SKM-1 treated with dmso at 0.1 percent for 144 hours (cell line): ENCODE data around the gene RBMS3.
"Not testable (repeated sequence)": the region's sequence is repeated elsewhere in the genome, so short reads cannot be mapped to it uniquely, and the experiment has no call there.

Experiments used
- DNase-seq: peaks from one replicate; lab custom pipeline; 2025; ENCODE audit not compliant: unreplicated experiment; lab: John Stamatoyannopoulos, UW

RBMS3 gene

DNA sequence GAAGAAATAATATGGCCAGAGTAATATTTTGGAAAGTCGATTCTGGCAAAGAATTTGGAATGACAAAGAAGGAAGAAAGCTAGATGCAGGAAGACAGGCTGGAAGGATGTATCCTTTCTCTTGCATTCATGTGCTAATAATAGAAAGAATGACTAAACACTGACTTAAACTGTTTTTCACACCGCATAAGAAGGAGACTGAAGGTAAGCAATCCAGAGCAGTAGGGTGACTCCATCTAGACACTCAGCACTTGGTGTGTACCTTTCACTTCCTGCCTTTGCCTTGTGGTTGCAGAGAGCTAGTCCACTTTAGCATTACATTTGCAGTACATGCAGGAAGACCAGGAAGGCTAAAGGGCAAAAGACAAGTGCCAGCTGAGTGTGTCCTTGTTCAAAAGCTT, 234.6 kb downstream of the RBMS3 start:
- no peak for DNase-seq

DNA sequence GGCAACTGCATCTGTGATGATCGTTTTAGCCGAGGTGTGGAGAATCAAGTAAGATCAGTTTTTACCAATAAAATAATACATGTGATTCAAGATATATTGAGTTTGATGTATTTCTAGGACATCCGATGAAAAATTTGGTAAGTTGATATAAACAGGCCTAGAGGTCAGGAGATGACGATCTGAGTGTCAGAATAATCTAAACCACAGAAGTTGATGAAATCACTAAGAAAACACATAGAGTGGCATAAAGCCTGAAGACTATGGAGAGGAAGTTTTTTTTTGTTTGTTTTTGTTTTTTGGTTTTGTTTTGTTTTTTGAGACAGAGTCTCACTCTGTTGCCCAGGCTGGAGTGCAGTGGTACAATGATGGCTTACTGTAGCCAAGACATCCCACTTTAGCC, 235.3 kb downstream of the RBMS3 start:
- DNase-seq, result no peak

DNA sequence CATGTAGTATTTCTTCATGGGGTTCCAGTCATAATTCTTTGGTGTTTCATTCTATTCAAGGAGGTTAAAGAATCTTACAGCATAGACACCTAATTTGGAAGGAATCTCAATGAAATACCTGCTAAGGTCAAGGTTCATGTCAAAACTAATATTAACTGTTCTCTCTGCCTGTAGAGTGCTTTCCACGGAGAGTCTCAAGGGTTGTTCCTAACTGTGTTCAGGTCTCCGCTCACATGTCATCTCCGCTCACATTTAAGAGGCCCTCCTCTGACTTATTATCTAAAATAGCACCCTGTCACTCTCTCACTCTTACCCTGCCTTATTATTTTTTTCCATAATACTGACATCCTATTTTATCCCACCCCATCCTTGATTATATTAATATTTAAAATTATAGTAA, 239.9 kb downstream of the RBMS3 start:
- DNase-seq, result no peak

DNA sequence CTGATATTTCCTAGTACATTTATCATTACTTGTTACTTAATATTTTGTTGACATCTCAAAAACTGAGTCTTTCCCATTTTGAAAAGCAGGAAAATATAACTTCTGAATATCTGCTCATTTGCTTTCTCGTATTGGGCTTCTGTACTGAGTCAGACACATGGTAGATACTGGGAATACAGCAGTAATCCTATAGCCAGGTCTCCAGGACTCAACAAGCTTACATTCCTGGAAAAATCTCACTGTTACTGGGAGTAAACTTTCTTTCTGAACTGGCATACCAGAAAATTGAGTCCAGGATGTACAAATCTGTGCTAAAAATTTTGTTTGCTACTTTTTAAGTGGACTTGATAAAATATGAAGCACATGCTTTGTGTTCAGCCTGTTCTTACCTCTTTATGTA, 240.4 kb downstream of the RBMS3 start:
- no peak for DNase-seq

DNA sequence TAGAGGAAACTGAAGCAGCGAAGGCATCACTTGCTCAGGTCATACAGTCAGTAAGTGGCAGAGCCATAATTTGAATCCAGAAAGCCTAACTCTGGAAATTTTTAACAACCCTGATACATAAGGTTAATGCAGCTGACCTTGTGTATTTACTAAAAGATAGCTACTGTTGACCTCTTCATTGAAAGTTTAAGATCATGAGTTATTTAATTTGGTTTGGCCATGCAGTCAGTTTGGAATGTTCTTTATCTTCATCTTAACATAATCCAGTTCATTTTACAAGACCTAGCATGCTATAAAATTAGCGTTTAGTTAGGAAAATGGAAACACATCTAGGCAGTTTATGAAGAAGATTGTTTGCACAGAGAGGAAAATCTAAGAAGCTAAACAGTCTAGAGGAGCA, 240.9 kb downstream of the RBMS3 start:
- DNase-seq, result no peak

DNA sequence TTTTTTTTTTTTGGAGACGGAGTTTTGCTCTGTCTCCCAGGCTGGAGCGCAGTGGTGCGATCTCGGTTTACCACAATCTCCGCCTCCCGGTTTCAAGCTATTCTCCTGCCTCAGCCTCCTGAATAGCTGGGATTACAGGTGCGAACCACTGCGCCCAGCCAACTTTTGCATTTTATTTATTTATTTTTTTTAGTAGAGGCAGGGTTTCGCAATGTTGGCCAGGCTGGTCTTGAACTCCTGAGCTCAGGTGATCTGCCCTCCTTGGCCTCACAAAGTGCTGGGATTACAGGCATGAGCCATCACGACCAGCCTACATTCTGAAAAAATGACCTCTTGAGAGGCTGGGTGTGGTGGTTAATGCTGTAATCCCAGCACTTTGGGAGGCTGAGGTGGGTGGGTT, 243.6 kb downstream of the RBMS3 start:
- DNase-seq, result not testable (repeated sequence)

DNA sequence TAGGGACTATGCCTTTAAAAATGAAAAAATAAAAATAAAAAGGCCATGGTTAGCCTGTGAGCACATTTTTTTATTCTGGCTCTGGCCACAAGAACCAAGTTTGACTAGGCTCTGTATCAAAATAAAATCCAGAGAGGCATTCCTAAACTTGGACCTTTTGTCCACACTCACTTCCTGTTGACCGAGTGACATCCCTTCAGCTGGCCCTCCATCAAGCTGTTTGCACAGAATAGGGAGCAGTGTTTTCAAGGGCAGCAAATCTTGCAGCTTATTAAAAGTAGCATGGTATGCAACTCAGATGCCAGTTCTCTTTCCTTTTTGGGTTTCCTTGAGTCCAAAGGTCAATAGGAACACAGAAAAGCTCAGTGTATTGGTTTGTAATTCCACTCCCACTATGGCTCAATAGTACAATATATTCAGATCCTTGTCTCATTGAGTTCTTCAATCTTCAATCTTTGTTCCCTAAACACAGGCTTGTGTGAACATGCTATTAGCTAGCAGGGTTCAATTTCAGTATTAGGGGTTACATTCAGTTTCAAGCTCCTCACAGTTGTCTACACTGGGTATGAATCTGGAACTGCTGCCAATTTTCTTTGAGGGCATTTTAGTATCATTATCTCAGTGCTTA, 244.5 kb downstream of the RBMS3 start:
- no peak for DNase-seq

DNA sequence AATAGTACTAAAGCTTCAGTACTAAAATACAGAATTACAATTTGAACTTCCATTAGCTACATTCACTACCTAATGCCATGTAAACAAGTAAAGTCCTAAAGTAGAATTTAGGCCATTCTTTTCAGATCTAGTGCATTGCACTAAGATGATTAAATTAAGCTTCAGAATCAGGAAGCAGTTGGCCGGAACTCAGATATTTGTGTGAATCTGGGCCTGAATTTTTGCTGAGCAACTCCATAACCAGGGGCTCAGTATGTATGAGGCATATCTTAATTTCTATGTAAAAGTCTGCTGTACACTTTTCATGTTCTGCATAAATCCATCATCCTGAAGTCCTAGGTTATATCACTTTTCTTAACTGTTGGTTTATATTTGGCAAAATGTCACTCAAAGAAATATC, 246.4 kb downstream of the RBMS3 start:
- no peak for DNase-seq

DNA sequence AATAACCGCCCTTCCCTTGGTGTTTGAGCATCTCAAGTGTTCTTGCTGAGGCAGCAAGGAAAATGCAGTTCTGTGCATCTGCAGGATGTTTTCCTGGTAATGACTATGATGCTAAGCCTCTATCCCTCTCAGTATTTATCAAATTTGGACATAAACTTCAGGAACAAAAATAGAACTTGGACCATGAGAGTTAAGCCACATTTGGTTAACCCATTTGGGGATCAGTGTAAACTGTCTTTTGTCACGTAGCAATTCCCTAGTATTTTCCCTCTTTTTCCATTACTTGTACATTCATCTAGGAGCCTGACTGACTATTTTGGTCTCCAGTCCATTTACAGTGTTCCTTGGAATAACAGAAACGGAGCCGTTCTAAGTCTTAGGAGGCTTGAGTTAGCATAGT, 250.8 kb downstream of the RBMS3 start:
- no peak for DNase-seq

DNA sequence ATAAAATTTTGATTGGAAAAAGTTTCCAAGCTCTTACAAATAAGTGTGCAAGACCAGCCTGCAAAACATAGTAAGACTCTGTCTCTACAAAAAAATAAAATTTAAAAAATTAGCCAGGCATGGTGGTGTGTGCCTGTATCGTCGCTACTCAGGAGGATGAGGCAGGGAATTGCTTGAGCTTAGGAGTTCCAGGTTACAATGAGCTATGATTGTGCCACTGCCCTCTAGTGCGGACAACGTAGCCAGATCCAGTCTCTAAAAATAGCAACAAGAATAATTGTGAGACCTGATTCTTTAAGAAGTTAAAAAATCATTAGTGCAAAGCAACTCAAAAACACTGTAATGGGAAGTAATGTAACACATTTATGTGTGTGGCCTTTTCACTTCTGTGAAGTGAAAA, 251.6 kb downstream of the RBMS3 start:
- DNase-seq, result no peak

DNA sequence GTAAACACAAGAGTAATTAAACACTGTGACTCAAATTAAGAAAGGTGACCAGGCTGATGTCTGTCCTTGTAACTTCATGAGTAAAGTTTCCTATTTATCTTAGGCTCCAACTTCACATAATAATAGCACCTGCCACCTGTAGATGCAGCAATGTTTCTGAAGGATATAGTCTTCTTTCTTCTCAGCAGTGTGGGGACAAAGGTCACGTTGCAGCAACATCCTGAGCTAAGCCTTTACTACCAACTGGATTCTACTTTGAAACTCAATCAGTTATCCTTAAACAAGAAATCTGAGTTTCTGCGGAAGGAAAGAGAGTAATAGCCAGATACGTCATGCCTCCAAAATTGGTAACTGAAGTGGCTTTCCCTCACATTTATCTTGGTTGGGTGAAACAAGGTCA, 253.1 kb downstream of the RBMS3 start:
- DNase-seq, result no peak

DNA sequence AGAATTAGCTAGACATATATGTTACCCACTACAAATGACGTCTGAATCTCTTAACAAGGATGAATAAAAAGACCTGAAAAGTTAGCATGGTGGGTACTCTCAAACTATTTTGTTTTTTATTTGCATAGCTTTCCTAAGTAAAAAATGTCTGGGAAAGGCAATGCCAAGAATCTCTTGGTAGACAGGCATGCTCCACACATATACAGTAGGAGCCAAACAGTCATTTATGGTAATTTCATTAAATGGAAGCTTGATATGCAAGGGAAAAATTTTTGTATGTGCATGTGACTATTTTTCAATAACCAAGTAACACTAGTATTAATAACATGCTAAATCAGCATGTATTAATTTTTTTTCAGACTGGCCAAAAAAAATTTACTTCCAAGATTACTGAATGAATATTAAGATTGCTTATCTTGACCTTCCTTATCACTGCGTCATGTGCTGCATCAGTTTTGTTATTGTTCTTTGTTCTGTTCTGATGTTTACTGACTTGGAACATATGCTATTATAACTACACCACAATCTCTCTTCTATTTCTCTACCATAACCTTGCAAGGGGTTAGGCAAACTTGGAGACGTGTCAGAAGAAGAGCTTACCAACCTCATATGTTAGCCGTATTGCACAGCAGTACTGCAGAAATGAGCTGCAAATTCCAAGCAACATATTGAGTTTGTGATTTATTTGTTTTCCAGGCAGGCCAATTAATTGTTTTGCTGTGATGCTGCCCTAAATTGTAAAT, 255.3 kb downstream of the RBMS3 start:
- DNase-seq, result no peak

DNA sequence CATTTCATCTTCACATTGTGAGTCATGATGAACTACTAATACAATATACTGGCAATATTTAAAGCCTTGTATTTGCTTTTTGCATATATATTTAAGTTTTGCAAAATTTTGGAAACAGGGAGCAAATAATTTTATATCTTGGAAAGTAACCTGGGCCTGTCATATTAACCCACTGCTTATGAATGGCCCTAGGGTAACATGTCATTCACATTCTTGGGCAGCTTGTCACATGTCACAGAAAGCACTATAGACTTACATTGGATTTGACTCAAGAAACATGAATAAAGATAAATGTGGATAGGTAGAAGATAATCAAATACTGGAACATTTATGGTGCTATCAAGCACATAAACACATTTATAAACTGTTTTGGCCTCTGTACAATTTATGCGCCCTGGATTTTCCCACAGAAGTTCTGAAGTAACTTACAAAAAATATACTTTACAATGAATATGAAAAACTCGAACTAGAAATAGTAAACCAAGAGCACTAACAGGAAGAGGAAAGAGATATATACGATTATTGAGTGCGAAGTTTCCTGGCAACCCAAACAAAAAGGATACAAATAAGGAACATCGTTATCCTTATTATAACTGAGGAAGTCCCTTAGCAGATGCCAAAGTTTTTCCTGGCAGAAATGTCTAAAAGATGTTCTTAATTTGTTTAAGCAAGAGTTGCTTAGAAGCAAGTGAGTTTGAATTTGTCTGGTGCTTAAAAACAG, 257.2 kb downstream of the RBMS3 start:
- no peak for DNase-seq

DNA sequence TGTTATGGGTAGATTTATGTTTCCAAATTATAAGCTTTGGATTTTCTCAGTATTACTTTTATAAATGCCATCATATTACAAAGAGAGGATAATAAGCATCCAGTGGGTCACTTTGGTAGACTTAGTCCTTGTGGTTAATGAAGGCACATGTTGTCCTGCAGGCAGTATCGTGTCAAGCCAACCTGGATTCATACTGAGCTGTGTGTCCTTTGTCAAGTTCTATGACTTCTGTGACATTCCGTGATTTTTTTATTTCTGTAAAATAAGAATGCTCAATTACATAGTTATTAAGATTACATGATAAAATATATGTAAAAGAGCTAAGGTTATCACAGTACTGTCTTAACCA, 257.7 kb downstream of the RBMS3 start:
- DNase-seq, result no peak

DNA sequence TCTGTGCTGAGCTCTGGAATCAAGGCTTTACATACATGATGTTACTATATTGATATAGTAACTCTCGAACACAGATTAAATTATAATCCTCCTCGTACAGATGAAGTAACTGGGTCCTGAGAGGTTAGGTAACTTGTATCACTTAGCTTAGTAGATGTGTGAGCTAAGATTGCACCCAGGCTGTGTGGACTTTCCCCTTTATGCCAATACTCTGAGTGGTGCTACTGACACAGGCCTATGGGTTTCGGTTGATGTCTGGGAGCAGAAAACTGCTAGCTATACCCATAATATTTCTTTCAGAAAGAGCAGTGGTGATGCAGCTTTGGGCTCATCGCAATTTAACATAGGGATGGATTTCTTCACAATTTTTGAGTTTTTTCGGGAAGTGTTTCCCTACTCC, 259.7 kb downstream of the RBMS3 start:
- DNase-seq, result no peak

DNA sequence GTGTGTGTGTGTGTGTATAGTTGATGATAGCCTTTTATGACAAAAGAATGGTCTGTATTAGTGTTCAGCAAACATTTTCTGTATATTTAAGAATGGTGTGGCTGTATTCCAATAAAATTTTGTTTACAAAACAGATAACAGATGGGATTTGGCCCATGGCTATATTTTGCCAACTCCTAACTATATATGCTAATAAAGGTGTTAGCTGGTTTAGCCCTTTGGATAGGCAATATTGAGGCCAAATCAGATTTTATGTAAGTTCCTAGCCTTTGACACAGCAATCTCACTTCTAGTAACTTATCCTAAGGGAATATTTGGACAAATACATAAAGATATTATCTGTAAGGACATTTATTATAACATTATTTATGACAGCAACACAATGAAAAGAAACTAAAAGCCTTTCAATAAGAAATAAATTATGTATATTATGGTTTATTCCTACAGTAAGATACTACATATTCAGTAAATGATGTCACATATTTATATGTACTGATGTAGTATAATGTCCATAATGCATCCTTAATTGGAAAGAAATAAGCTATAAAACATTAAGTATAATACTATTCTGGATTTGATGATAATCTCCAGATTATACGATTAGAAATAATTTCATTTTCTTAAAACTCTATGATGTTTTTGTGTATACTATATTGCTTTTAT, 264.0 kb downstream of the RBMS3 start:
- DNase-seq, result no peak

DNA sequence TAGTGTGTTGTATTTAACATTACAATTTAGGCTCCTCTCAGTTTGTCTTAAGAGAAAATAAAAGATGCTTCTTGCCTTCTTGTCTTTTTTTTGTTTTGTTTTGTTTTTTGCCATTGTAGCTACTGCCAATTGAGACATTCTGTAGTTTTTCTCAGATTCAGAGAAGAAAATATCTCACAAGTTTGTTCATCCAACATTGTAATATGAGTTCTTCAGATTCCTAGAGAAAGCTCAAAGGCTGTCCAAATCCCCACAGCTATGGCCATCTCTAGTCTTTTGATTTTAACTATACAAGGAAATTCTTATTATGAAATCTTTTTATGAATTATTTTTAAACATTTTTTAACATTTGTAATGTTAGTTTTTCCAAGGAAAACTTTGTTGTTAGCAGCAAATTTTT, 264.7 kb downstream of the RBMS3 start:
- no peak for DNase-seq

DNA sequence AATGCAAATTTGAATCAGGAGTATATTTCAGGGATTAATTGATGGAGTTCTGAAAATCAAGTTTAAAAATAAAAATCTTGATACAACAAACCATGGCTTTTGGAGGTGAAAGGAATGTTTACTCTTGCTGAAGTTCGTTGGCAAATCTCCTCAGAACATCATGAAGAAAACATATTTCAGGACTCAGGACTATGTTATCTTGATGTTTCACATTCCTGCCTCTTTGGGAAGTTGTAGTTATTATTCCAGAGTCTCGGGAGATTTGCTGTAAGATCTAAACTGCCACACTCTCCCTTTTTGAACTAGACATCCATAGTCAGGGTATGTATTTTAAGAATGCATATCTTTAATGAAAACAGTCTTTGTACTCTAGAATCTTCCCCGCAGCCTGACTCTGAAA, 271.2 kb downstream of the RBMS3 start:
- no peak for DNase-seq

DNA sequence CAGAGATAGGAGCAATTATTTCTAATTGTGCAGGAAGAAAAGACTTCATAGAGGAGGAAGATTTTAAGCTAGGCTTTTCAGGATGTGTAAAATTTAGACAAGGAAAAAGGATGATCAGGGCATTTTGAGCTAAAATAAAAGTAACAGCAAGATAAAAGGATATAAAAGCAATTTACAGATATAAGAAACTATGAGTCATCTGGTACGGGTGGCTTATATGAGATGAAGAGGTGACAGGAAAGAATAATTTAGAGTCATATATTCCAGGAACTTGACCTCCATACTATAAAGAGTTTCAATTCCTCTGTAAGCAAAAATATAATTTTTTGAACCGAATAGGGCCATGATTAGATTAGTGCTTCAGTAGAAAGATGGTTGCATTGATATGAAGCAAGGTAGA, 273.7 kb downstream of the RBMS3 start:
- DNase-seq, result no peak

DNA sequence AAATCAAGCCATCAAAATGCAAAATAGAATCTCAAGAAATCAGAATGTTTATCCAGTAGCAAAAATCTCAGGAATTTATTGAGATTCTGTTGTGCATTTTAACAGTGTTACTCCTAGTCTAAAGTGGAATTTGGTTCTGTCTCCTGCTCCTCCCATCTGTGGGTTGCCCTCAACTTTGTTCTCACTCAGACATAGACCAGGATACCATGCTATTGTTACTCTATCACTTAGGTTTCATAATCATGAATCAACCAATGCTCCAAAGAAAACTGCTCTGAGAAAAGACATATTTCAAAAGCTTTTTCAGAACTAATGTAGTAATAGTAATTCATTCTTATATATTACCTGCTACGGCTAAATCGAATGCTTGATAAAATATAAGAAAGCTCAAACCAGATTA, 274.7 kb downstream of the RBMS3 start:
- DNase-seq, result no peak

DNA sequence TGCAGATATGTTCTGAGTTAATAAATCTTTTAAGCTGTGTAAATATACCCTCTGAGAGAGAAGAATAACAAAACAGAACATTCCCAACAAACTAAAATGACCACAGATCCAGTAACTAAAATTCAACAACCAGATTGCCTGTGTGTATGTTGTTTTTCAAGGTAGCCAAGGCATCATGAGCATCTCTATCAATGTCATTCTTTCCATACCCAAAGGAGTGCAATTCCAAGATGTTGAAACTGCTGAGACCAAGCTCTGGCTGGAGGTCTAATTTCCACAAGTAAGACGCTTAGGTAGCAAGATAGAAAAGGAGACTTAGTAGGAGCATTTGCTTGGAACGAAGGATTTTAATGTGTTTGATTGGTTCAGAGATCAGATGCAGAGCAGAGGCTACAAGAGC, 276.3 kb downstream of the RBMS3 start:
- no peak for DNase-seq

DNA sequence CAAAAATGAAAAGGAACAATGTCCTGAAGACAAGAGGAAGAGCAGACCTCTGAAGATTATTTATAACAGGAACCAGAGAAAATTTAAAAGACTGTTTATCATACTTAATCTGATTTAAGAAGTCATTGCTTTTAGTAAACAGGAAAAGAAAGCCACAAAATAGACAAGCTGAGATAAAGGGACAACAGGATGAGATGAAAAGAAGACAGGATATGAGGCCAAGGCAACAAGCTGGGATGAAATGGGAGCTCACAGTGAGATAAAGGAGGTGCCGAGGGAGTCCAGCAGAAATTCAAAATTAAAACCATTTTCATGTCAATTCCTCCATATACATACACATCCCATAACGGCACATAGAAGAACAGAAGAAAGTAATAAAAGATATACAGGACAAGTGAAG, 277.0 kb downstream of the RBMS3 start:
- DNase-seq, result no peak
